Activated CD8-positive, alpha-beta memory T cell treated with anti-CD3 and anti-CD28 coated beads for 1 hour (primary cell): Measurements from ENCODE around the gene PLEKHB2.
"Not testable (repeated sequence)": the region's sequence is repeated elsewhere in the genome, so short reads cannot be mapped to it uniquely, and the experiment has no call there.

Source experiments
- DNase-seq, 2 donors: peaks; one replicate each; pipeline ENCODE4 v3.0.0-alpha.2; 2020; ENCODE audit warnings: low read depth in 1 of 2; ENCODE audit errors: extremely low read depth in 1 of 2

Gene PLEKHB2

GRCh38 chr2:131142849-131143248 is 37.7 kb downstream of the PLEKHB2 start:
- DNase-seq, result no peak

DNA sequence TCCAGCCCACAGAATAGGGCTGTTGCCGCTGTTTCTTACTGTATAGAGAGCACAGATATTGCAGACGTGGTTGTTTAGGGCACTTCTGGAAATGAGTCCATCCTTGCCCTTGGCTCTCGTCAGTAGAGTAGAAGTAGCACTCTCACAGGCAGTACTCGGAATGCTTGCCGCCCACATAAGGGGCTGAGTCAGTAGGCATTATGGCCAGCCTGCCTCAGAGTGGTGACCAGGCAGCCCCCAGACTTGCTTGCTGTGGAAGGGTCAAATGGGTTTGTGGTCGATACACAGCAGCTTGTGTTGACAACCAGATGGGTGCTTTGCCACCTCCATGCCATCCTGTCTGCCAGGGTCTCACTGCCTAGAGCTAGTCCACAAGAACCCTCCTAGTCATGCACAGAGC is 38.7 kb downstream of the PLEKHB2 start:
- DNase-seq, result no peak

DNA sequence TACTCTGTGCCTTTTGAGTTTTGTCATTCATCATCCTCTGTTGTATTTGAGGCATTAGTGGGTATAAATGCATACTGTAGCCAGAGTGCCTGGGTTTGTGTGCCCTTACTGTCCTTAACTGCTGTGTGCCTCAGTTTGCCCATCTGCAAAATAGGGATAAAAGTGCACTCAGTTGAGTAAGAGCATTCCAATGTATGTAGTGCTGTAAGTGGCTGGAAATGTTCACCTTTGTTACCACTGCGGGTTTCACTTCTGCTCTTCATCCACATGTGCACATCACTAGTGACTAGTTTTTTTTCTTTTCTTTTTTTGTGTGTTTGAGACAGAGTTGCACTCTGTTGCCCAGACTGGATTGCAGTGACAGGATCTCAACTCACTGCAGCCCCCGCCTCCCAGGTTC is 39.9 kb downstream of the PLEKHB2 start:
- DNase-seq, result no peak

DNA sequence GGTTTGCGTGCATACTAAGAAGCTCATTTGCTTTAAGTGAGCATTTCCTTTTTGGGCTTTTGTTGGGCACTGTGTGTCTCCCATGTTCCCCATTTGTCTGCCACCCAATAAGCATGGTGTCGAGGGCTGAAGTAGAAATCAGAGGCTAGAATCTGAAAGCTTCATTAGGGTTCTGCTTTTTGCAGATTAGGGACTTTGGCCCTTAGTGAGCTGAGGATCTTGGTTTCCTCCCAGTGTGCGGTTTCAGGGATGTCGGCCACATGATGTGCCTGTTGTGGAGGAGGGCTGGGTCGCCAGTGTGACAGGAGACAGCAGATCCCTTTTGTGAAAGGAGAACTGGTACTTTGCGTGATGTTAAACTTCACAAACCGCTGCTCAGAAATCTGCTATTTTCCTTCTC is 41.1 kb downstream of the PLEKHB2 start:
- DNase-seq, result no peak

GRCh38 chr2:131146749-131147148 is 41.6 kb downstream of the PLEKHB2 start:
- no peak for DNase-seq

DNA sequence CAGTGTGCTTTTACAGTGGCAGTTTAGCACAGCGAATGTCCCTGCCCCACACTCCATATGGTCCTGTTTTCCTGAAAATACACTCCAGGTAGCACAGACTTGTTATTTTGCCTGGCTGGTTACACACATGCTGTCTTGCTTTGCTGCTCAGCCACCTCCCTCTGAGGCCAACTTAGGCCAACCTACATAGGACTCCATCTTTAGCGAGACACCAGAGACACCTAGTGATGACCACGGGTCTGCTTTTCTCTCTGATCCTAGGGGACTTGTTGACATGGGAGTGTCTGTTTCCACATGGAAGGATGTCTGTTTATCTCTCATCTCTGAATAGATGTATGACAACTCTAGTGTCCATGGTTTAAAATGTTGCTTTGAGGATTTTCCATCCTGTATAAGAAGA is 43.3 kb downstream of the PLEKHB2 start:
- no peak for DNase-seq

GRCh38 chr2:131150109-131150508 is 45.0 kb downstream of the PLEKHB2 start:
- DNase-seq, result not testable (repeated sequence)

GRCh38 chr2:131151398-131151797 is 46.3 kb downstream of the PLEKHB2 start:
- DNase-seq, result no peak

DNA sequence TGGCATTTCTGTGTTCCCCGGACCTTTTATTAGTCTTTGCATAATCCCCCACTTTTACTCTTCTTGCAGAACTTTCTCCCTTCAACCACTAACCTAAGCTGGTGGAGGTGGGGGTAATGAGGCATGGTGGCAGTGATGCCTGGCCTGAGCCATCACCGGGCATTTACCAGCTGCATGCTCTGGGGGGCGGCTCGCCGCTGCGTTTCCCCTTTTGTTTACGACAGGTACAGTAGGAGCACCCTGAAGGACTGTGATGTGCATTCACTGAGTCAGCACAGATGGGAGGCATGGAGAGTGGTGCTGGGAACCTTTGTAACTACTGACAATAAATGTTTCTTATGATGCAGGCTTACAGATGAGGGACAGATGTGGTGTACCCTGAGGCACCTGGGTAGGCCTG is 46.9 kb downstream of the PLEKHB2 start:
- DNase-seq, result no peak

DNA sequence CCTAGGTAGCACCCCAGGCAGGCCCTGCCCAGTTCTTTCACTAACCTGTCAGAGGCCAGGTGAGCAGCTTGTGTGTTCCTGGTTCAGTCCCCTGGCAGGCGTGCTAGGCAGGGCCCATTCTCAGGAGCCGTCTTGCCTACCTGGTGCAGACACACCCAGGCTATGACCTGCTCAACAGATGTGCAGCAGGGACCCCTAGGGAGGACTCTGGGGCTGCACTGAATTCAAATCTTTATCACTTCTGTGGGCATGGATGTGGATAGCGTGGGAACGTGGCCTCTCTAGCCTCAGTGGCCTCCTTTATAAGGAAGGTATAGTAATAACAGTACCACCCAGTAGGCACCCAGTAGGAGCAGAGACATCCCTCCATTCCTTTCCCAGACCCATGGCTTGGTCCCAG is 48.4 kb downstream of the PLEKHB2 start:
- no peak for DNase-seq

DNA sequence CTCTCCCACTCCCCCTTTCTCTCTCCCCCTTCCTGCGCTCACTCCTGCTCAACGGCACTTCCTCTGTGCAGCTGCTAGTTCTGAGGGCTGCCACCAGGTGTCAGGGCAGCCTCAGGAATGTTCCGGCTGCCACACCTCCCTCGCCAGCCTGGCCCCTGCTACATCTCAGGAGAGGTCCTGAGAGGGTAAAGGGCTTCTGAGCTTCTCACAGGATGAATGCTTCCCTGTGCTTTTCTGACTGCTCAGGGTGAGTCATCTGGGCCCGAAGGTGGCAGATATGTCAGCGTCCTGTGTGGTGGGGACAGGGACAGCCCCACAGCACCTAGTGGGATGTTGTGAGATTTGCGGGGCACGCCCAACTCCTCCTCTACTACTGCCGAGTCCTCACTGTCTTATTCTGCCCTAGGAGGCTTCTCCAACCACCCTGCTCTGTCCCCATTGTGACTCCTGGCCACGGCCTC is 49.0 kb downstream of the PLEKHB2 start:
- peak; percentile 25 to 32 for DNase-seq

GRCh38 chr2:131154647-131155046 is 49.5 kb downstream of the PLEKHB2 start:
- DNase-seq, result no peak

DNA sequence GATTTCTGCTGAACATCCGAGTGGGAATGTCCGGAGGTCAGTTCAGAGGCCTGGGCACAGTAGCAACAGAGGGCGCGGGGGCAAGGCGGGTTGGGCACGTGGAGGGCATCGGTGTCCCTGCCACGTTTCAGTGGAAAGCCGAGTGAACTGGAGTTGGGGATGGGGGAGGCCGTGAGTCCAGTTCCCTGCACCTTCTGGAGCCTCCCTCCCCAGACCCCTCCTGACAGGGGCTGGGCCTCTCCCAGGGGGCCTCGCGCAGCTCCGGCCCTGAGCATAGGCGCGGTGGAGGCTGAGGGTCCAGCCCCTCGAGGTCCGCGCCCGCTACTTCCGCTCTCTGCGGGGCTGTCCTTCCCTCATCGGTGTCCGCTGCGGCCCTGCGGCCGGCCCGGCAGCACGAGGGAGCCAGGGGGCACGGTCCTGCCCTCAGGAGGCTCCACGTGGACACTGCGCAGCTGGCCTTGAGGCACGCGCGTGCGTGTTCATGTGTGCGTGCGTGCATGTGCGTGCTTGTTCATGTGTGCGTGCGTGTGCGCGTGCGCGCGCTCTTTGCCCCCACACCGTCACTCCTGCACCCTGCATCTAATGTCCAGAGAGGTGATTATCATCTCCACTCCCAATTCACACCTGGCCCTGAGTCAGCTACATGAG is 50.2 kb downstream of the PLEKHB2 start:
- DNase-seq, result no peak

DNA sequence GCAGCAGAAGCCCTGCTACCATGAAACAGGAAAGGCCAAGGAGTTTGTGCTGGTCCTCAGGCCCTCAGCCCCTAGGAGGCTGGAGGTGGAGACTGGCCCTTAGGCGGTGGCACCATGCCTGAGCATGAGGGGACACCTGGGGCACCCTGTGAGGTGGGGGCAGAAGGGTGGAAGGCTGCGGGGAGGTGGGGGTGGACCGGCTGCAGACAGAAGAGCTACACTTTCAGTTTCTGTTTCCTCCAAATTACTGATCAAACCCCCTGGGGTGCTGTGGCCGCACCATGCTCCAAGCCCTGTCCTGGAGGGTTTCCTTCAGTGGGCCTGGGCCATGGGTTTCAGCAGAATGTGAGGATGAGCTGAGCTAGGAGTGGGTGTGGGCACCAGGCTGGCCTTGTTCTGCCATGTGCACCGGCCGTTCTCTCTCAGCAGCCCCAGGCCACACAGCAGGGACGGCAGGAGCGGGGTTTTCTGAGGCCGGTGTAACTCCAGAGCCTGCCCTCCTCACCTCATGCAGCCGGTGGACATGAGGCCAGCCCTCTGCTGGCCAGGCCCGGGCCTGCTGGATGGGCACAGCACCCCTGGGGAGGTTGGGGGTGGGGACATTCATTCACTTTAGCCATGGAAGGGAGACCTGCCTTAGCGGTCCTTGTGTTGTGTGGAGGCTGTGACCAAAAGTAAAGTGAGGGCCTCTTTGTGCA is 51.5 kb downstream of the PLEKHB2 start:
- DNase-seq, result no peak

DNA sequence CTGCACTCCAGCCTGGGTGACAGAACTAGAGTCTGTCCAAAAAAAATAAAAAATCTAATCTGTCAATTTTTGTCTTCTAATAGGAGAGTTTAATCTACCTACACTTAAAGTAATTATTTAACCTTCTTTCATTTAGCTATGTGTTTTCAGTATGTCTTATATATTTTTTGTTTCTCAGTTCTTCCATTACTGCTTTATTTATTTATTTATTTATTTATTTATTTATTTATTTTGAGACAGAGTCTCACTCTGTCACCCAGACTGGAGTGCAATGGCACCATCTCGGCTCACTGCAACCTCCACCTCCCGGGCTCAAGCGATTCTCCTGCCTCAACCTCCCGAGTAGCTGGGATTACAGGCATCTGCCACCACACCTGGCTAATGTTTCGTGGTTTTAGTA is 60.4 kb downstream of the PLEKHB2 start:
- not testable (repeated sequence) for DNase-seq

GRCh38 chr2:131168538-131168937 is 63.4 kb downstream of the PLEKHB2 start:
- no peak for DNase-seq

DNA sequence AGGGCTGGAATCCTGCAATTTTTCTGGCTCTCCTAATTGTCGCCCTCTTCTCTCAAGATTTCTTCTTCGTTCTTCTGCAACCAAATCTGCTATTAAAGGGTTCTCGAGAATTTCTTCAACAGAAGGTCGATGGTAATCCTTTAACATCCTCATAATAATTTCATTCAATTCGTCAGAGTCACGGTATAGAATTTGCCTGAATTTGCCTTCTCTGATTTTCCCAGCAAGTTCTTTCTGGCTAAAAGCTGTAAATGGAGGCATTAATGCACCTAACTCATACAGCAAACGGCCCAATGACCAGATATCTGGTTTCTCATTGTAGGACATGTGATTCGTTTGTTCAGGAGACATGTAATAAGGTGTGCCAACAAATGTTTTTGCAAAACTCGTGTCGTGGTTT is 72.9 kb downstream of the PLEKHB2 start:
- DNase-seq, result not testable (repeated sequence)

DNA sequence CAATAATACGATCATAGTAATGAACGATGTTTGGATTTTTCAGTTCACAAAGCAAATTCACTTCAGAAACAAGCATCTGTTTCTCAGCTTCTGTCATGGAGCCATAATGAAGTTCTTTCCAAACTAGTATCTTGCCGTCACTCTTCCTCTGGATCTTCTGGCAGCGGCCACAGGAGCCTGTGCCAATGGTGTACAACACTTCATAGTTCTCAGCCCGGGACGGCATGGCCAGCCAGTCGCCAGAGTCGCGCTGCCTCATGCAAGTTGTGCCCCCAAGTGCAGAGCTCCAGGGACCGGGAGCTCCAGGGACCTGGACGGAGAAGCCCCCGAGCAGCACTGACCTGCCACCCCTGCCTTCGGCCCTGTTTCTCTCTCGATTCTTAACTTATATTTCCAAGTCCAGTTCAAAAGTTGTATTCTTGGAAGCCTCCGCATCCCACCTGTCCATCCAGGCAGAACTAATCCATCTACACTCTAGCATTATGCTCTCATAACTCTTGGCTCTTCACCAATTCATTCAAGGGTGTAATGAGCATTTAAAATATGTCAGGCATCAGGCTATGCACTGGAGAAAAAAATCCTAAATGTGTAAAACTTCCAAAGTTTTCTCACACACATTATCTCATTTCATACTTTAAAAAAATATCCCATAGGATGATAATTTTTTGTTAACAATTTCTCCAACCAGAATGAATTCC is 73.7 kb downstream of the PLEKHB2 start:
- not testable (repeated sequence) for DNase-seq

DNA sequence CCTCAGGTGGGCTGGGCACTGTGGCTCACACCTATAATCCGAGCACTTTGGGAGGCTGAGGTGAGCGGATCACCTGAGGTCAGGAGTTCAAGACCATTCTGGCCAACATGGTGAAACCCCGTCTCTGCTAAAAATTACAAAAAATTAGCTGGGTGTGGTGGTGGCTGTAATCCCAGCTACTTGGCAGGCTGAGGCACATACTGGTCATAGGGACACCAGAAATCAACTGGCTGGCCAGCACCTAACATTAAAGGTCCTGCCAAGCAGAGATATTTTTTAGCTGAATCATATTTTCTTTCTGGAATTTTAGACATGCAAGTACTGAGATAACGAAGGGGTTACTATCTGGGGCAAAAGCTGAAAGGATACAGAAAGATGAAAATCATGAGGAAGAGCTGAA is 76.3 kb downstream of the PLEKHB2 start:
- DNase-seq, result not testable (repeated sequence)

DNA sequence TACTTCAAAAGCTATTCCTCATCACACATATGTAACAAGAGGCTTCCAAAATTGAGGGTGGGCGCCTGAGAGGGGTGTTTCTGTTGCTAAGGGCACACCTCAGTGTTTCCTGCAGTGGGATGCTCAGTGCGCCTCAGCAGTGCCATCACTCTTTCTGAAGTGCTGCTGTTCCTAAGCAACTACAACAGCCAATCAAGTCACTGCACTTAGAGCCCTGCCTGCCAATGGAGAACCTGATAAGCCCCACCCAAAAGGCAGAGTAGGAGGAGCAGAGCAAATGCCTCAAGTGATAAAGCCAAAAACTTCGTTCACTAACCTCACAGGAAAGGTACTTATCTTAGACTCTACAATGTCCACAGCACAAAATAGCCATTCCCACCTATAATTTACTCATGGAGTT is 88.3 kb downstream of the PLEKHB2 start:
- not testable (repeated sequence) for DNase-seq

- not testable (repeated sequence) for DNase-seq
Observed at GRCh38 chr2:131196186-131196585, 91.0 kb downstream of the PLEKHB2 start.
